BJ (cell line): ENCODE measurements around the gene CIRBP. TPM values are rescaled to one million over a fixed set of nuclear protein-coding genes. Genes with fewer than 3 reads are reported as not detected.

ENCODE experiments used
- CTCF ChIA-PET: fragments of 350-600 bp; formaldehyde crosslinking; extraction: SDS; loops from one replicate; lab custom pipeline; 2021; ENCODE audit warnings: antibody characterized with exemption, inconsistent platforms; lab: Yijun Ruan, JAX
- POLR2A ChIA-PET: fragments of 300-600 bp; sonication (Branson Sonifier 250); formaldehyde crosslinking; extraction: SDS; loops from one replicate; lab custom pipeline; 2021; ENCODE audit warnings: antibody characterized with exemption; lab: Charles Lee
- DNase-seq: peaks from one replicate; pipeline ENCODE4 v3.0.0-alpha.2; 2011; ENCODE audit warnings: low read depth
- H3K27me3 ChIP-seq: 2 replicates; pipeline ENCODE4 v1.6.0; 2011; ENCODE audit warnings: low read length; ENCODE audit not compliant: control insufficient read depth, insufficient read depth
- H3K36me3 ChIP-seq: 2 replicates; pipeline ENCODE4 v1.5.1; 2011; ENCODE audit warnings: low read length; ENCODE audit not compliant: control insufficient read depth, insufficient read depth
- H3K4me3 ChIP-seq: 2 replicates; pipeline ENCODE4 v1.5.1; 2011; ENCODE audit warnings: low read depth, mild to moderate bottlenecking, control low read depth, low read length
- CTCF ChIP-seq: IDR thresholded peaks from 2 replicates; pipeline ENCODE4 v1.5.1; 2011; ENCODE audit warnings: low read depth, mild to moderate bottlenecking, control low read depth, inconsistent platforms, low read length, moderate library complexity; ENCODE audit not compliant: insufficient read depth
- polyA plus RNA-seq: library from polyadenylated mRNA; depleted of rRNA; stranded (reverse); fragments of >200 nt; gene quantifications from 2 replicates; pipeline ENCODE4 v1.2.3, GENCODE V29; 2011

The CIRBP gene
- polyA plus RNA-seq, 1 experiment, result 342 TPM

- Histone ChIP-seq H3K36me3 (peaks cover 37% of the 10 kb centered on the region), H3K27me3 (no peaks in the 10 kb centered on the region), H3K4me3 (peak overlapping the region; percentile 66)
- ChIA-PET CTCF (interaction anchor here (6.2 kb wide), 1 partner anchor 27 kb away, joined by 46 read pairs; no protein-coding TSS in a partner anchor), POLR2A (no interaction called here)
- no peak for DNase-seq
- no peak for TF ChIP-seq CTCF
Observed at GRCh38 chr19:1270213-1270853, 1.2 kb downstream of the CIRBP start.

GRCh38 chr19:1270854-1271527, 1.9 kb downstream of the CIRBP start:
- Histone ChIP-seq H3K36me3 (peaks cover 37% of the 10 kb centered on the region), H3K27me3 (no peaks in the 10 kb centered on the region), H3K4me3 (peak overlapping the region; percentile 66)
- CTCF ChIA-PET, result interaction anchor here (6.2 kb wide), 1 partner anchor 27 kb away, joined by 46 read pairs; no protein-coding TSS in a partner anchor
- TF ChIP-seq CTCF, result no peak
- no peak for DNase-seq
- POLR2A ChIA-PET, result no interaction called here

GRCh38 chr19:1271528-1272422, 2.6 kb downstream of the CIRBP start:
- no peak for TF ChIP-seq CTCF
- Histone ChIP-seq H3K36me3 (peaks cover 37% of the 10 kb centered on the region), H3K27me3 (no peaks in the 10 kb centered on the region), H3K4me3 (peak overlapping the region; percentile 66)
- ChIA-PET POLR2A (interaction anchor here (0.5 kb wide), 1 partner anchor 718 kb away, joined by 3 read pairs; no protein-coding TSS in a partner anchor), CTCF (interaction anchor here (0.8 to 6.2 kb wide), 2 partner anchors 23 to 28 kb away, joined by 3 to 46 read pairs; no protein-coding TSS in a partner anchor)
- no peak for DNase-seq

GRCh38 chr19:1272423-1273262, 3.5 kb downstream of the CIRBP start:
- ChIA-PET CTCF (interaction anchor here (0.8 to 6.2 kb wide), 3 partner anchors 20 to 29 kb away, joined by 3 to 46 read pairs (median 3); no protein-coding TSS in a partner anchor), POLR2A (interaction anchor here (0.5 to 0.8 kb wide), 2 partner anchors 28 to 718 kb away, joined by 3 to 5 read pairs; no protein-coding TSS in a partner anchor)
- Histone ChIP-seq H3K4me3 (no peak overlapping the region), H3K27me3 (no peaks in the 10 kb centered on the region), H3K36me3 (peaks cover 37% of the 10 kb centered on the region)
- TF ChIP-seq CTCF, result no peak
- no peak for DNase-seq
